ENCODE measurements around the gene CFAP46. TPM values are rescaled to one million over a fixed set of nuclear protein-coding genes. Genes with fewer than 3 reads are reported as not detected.
A peak's percentile ranks its signal among the peaks of the same experiment; 100 is the strongest.
"Not testable (repeated sequence)": the region's sequence is repeated elsewhere in the genome, so short reads cannot be mapped to it uniquely, and the experiment has no call there.

CFAP46 gene
- polyA plus RNA-seq, 12 donors, result 0.25 to 1.2 (median 0.50) TPM; not detected in 2

GRCh38 chr10:132945125-132945893 is 2.9 kb upstream of the CFAP46 start:
- no peak for DNase-seq

GRCh38 chr10:132944510-132944909 is 2.1 kb upstream of the CFAP46 start:
- no peak for DNase-seq

GRCh38 chr10:132943791-132944404 is 1.5 kb upstream of the CFAP46 start:
- no peak for DNase-seq

GRCh38 chr10:132943058-132943790 is 854 bp upstream of the CFAP46 start:
- no peak for DNase-seq

- DNase-seq, result no peak
Measured at GRCh38 chr10:132941640-132942051, 724 bp downstream of the CFAP46 start.

GRCh38 chr10:132940791-132941465 is 1.4 kb downstream of the CFAP46 start:
- no peak for DNase-seq

- peak; percentile 45 for DNase-seq
Measured at GRCh38 chr10:132939957-132940790, 2.2 kb downstream of the CFAP46 start.

GRCh38 chr10:132939378-132939955 is 2.9 kb downstream of the CFAP46 start:
- no peak for DNase-seq

GRCh38 chr10:132938472-132939339 is 3.7 kb downstream of the CFAP46 start:
- DNase-seq, result no peak

GRCh38 chr10:132937861-132938260 is 4.5 kb downstream of the CFAP46 start:
- DNase-seq, result no peak

GRCh38 chr10:132934953-132935352 is 7.4 kb downstream of the CFAP46 start:
- no peak for DNase-seq

- DNase-seq, result no peak
Measured at GRCh38 chr10:132933308-132934042, 8.9 kb downstream of the CFAP46 start.

- no peak for DNase-seq
Measured at GRCh38 chr10:132932461-132933307, 9.7 kb downstream of the CFAP46 start.

GRCh38 chr10:132931258-132932250 is 10.8 kb downstream of the CFAP46 start:
- DNase-seq, result not testable (repeated sequence)

- DNase-seq, result not testable (repeated sequence)
Measured at GRCh38 chr10:132930701-132931100, 11.7 kb downstream of the CFAP46 start.

- DNase-seq, result no peak
Measured at GRCh38 chr10:132929953-132930548, 12.3 kb downstream of the CFAP46 start.
